ENCODE data around the gene VSNL1. TPM values are rescaled to one million over a fixed set of nuclear protein-coding genes. Genes with fewer than 3 reads are reported as not detected.

The VSNL1 gene
- polyA plus RNA-seq, 1 of the 3 experiments (the other 2 are of a cell fraction) = 1.3 TPM

- Histone ChIP-seq H4K20me1 (ENCODE audit: insufficient read depth) (no peaks in the 10 kb centered on the region), H3K27ac (ENCODE audit: low read depth in 2 of 2, low read length in 1 of 2) (no peak overlapping the region), H3K36me3 (replicated peaks in 1 of 2; ENCODE audit: control insufficient read depth in 1 of 2, insufficient read depth in 2 of 2, low read length in 1 of 2) (no peaks in the 10 kb centered on the region), H3K9me3 (no peaks in the 10 kb centered on the region), H3F3A (replicated peaks; ENCODE audit: insufficient read depth) (peaks cover 4% of the 10 kb centered on the region), H3K4me1 (ENCODE audit: control insufficient read depth in 1 of 2, insufficient read depth in 2 of 2, low read depth in 1 of 2, low read length in 1 of 2) (peaks cover 0 to 17% of the 10 kb centered on the region in 2 experiments; a peak in 2 of 4 replicates), H3K4me2 (no peak overlapping the region), H3K79me2 (ENCODE audit: insufficient read depth) (no peaks in the 10 kb centered on the region), H3K9me2 (no peaks in the 10 kb centered on the region), H3K4me3 (ENCODE audit: low read depth in 2 of 2, low read length in 1 of 2) (no peak overlapping the region), H3K9ac (no peak overlapping the region), H3K27me3 (ENCODE audit: insufficient read depth) (peaks cover 14% of the 10 kb centered on the region; the same call in 1 of the 2 replicates), H2AFZ (ENCODE audit: low read depth) (no peak overlapping the region)
- 58% methylated on average over 3 of the region's 3 CpGs for WGBS (ENCODE audit: low lambda C conversion rate)
- no peak for TF ChIP-seq USF1 (IDR thresholded peaks at IDR 0.05; ENCODE audit: borderline replicate concordance, low read depth)
- TF ChIP-seq POLR2AphosphoS5 (IDR thresholded peaks at IDR 0.05; ENCODE audit: low read depth, low read length) = no peak
- no peak for TF ChIP-seq NFIC (IDR thresholded peaks at IDR 0.05; ENCODE audit: borderline replicate concordance)
- no peak for TF ChIP-seq ELF1 (IDR thresholded peaks at IDR 0.05)
- TF ChIP-seq TAF1 (IDR thresholded peaks at IDR 0.05; ENCODE audit: borderline replicate concordance, low read depth, low read length) = no peak
- CTCF ChIA-PET = interaction anchor here (0.5 to 1.7 kb wide), 3 partner anchors 101 to 142 kb away, joined by 3 to 5 read pairs (median 5); no protein-coding TSS in a partner anchor
- no peak for DNase-seq
- POLR2A ChIA-PET = no interaction called here
Measured at GRCh38 chr2:17544256-17544655, 3.8 kb downstream of the VSNL1 start.

GRCh38 chr2:17545680-17546613, 5.5 kb downstream of the VSNL1 start:
- Histone ChIP-seq H3K4me3 (ENCODE audit: low read depth in 2 of 2, low read length in 1 of 2) (no peak overlapping the region), H3K4me1 (ENCODE audit: control insufficient read depth in 1 of 2, insufficient read depth in 2 of 2, low read depth in 1 of 2, low read length in 1 of 2) (peaks cover 0 to 9% of the 10 kb centered on the region in 2 experiments; a peak in 2 of 4 replicates), H3K9me3 (no peaks in the 10 kb centered on the region), H3K27ac (ENCODE audit: low read depth in 2 of 2, low read length in 1 of 2) (no peak overlapping the region), H3K4me2 (no peak overlapping the region), H4K20me1 (ENCODE audit: insufficient read depth) (no peaks in the 10 kb centered on the region), H3K79me2 (ENCODE audit: insufficient read depth) (no peaks in the 10 kb centered on the region), H3K9me2 (no peaks in the 10 kb centered on the region), H3F3A (replicated peaks; ENCODE audit: insufficient read depth) (peaks cover under 1% of the 10 kb centered on the region), H2AFZ (ENCODE audit: low read depth) (no peak overlapping the region), H3K36me3 (replicated peaks in 1 of 2; ENCODE audit: control insufficient read depth in 1 of 2, insufficient read depth in 2 of 2, low read length in 1 of 2) (no peaks in the 10 kb centered on the region), H3K9ac (no peak overlapping the region), H3K27me3 (ENCODE audit: insufficient read depth) (peaks cover 14% of the 10 kb centered on the region; the same call in 1 of the 2 replicates)
- POLR2A ChIA-PET = no interaction called here
- CTCF ChIA-PET = interaction anchor here (0.7 to 1.3 kb wide), 5 partner anchors 8 to 236 kb away, joined by 3 read pairs; no protein-coding TSS in a partner anchor
- WGBS (ENCODE audit: low lambda C conversion rate) = 54% methylated on average over 5 of the region's 5 CpGs
- DNase-seq = no peak
- TF ChIP-seq ELF1 (IDR thresholded peaks at IDR 0.05) = no peak
- no peak for TF ChIP-seq RCOR1 (IDR thresholded peaks at IDR 0.05; ENCODE audit: low read length)
- no peak for TF ChIP-seq MAX (IDR thresholded peaks at IDR 0.05; ENCODE audit: low read depth)
- no peak for TF ChIP-seq EP300 (IDR thresholded peaks at IDR 0.05; ENCODE audit: borderline replicate concordance in 1 of 2, low read depth in 1 of 2, low read length in 1 of 2)
- no peak for TF ChIP-seq TEAD4 (IDR thresholded peaks at IDR 0.05; ENCODE audit: borderline replicate concordance, insufficient read depth)
- TF ChIP-seq SMC3 (IDR thresholded peaks at IDR 0.05; ENCODE audit: low read depth, low read length) = no peak
- TF ChIP-seq TCF12 (IDR thresholded peaks at IDR 0.05) = no peak
- TF ChIP-seq CTCF (IDR thresholded peaks at IDR 0.05) = no peak
- TF ChIP-seq USF2 (IDR thresholded peaks at IDR 0.05; ENCODE audit: borderline replicate concordance, low read depth, low read length) = no peak
- TF ChIP-seq CHD2 (IDR thresholded peaks at IDR 0.05; ENCODE audit: low read length, partially characterized antibody) = no peak
- TF ChIP-seq REST (IDR thresholded peaks at IDR 0.05; ENCODE audit: low read depth, low read length) = no peak
- TF ChIP-seq FOXJ3 (CRISPR knock-in tag; IDR thresholded peaks at IDR 0.05) = no peak
- TF ChIP-seq NFIC (IDR thresholded peaks at IDR 0.05; ENCODE audit: borderline replicate concordance) = no peak
- no peak for TF ChIP-seq PBX3 (IDR thresholded peaks at IDR 0.05)

Measured in SK-N-SH (cell line).